SK-MEL-5 (cell line): ENCODE results near the gene MUC4. TPM values are rescaled to one million over a fixed set of nuclear protein-coding genes. Genes with fewer than 3 reads are reported as not detected.

Experiments used
- DNase-seq: peaks from one replicate; pipeline ENCODE4 v3.0.0-alpha.2; 2016; ENCODE audit warnings: low read depth, low spot score
- in situ Hi-C: cut with HindIII; loops from 2 replicates; pipeline ENCODE4 v1.10.0; 2016; ENCODE audit warnings: low sequenced_read_pairs, high pct_unique_total_duplicates, low pct_unique_long_range_greater_than_20kb
- polyA plus RNA-seq, 2 experiments: library from polyadenylated mRNA; depleted of rRNA; stranded (reverse); fragments of >200 nt; gene quantifications; 2 replicates each; pipeline ENCODE4 v1.2.3, GENCODE V29; 2015
- total RNA-seq: library from RNA; depleted of rRNA; stranded (reverse); fragments of >200 nt; shearing (Covaris generic); gene quantifications from 2 replicates; pipeline ENCODE4 v1.2.3, GENCODE V29; 2014; rRNA removed

The MUC4 gene
- total RNA-seq, result not detected in 2 replicates
- 0.11 and 0.29 TPM in 2 replicates for polyA plus RNA-seq (2015; cell fraction: cytosol; rRNA removed)
- polyA plus RNA-seq (2015; cell fraction: nucleus; rRNA removed), result not detected in 2 replicates

GRCh38 chr3:195811756-195812155, at the start of gene MUC4:
Gene MUC4, minus strand, starts transcription at chr3:195811929. Its CDS starts 112 bp downstream, at chr3:195811817.
- in situ Hi-C loops, result no loop called here

GRCh38 chr3:195860456-195860855, 48.7 kb upstream of the MUC4 start:
- no peak for DNase-seq
- in situ Hi-C loops, result no loop called here

More at GRCh38 chr3:195811756-195812155, at the start of gene MUC4:
- no peak for DNase-seq

- in situ Hi-C loops, result no loop called here
Observed at GRCh38 chr3:195859846-195860411, 48.2 kb upstream of the MUC4 start.

GRCh38 chr3:195859061-195859845, 47.5 kb upstream of the MUC4 start:
- peak; percentile 69 for DNase-seq

More at GRCh38 chr3:195859846-195860411, 48.2 kb upstream of the MUC4 start:
- DNase-seq, result no peak

GRCh38 chr3:195856410-195857084, 44.8 kb upstream of the MUC4 start:
- in situ Hi-C loops, result no loop called here

More at GRCh38 chr3:195859061-195859845, 47.5 kb upstream of the MUC4 start:
- in situ Hi-C loops, result no loop called here

GRCh38 chr3:195855471-195856409, 44.0 kb upstream of the MUC4 start:
- no peak for DNase-seq
- in situ Hi-C loops, result no loop called here

More at GRCh38 chr3:195856410-195857084, 44.8 kb upstream of the MUC4 start:
- no peak for DNase-seq

- no peak for DNase-seq
Observed at GRCh38 chr3:195854628-195855294, 43.0 kb upstream of the MUC4 start.

GRCh38 chr3:195853996-195854395, 42.3 kb upstream of the MUC4 start:
- DNase-seq, result no peak
- in situ Hi-C loops, result no loop called here

More at GRCh38 chr3:195854628-195855294, 43.0 kb upstream of the MUC4 start:
- in situ Hi-C loops, result no loop called here

- DNase-seq, result no peak
- in situ Hi-C loops, result no loop called here
Observed at GRCh38 chr3:195853036-195853435, 41.3 kb upstream of the MUC4 start.

GRCh38 chr3:195850857-195851543, 39.3 kb upstream of the MUC4 start:
- in situ Hi-C loops, result no loop called here
- peak; percentile 93 for DNase-seq

GRCh38 chr3:195849322-195850074, 37.8 kb upstream of the MUC4 start:
- DNase-seq, result no peak
- in situ Hi-C loops, result no loop called here

GRCh38 chr3:195847055-195847950, 35.6 kb upstream of the MUC4 start:
- DNase-seq, result no peak
- in situ Hi-C loops, result no loop called here

GRCh38 chr3:195845483-195845882, 33.8 kb upstream of the MUC4 start:
- in situ Hi-C loops, result no loop called here
- no peak for DNase-seq

GRCh38 chr3:195844671-195845218, 33.0 kb upstream of the MUC4 start:
- DNase-seq, result no peak
- in situ Hi-C loops, result no loop called here
